ENCODE results near the gene CMC2. TPM values are rescaled to one million over a fixed set of nuclear protein-coding genes. Genes with fewer than 3 reads are reported as not detected.

Gene CMC2
- total RNA-seq, 2 experiments from 2014 or later: 89.1 to 99.8 TPM

GRCh38 chr16:80984124-80984892 lies 22.4 kb downstream of the CMC2 start:
- Histone ChIP-seq H2AFZ (ENCODE audit: low read length) (no peak overlapping the region), H3K4me3 (ENCODE audit: low read depth, low read length, poor library complexity, severe bottlenecking) (no peak overlapping the region), H3K9me2 (ENCODE audit: insufficient read depth, low read length) (no peaks in the 10 kb centered on the region), H3K36me3 (ENCODE audit: insufficient read depth, low read length) (peaks cover 25% of the 10 kb centered on the region), H3K9me3 (ENCODE audit: low read length) (no peaks in the 10 kb centered on the region), H3K4me2 (ENCODE audit: low read length) (no peak overlapping the region), H3K4me1 (ENCODE audit: insufficient read depth, low read length, poor library complexity, severe bottlenecking) (no peaks in the 10 kb centered on the region), H3K79me2 (ENCODE audit: insufficient read depth, low read depth, low read length) (peaks cover 6% of the 10 kb centered on the region; the same call in 1 of the 2 replicates), H4K20me1 (ENCODE audit: insufficient read depth, low read length) (peaks cover 4% of the 10 kb centered on the region; the same call in 1 of the 2 replicates), H3K27ac (ENCODE audit: low read depth, low read length, poor library complexity, severe bottlenecking) (no peak overlapping the region)
- intact Hi-C loops (cut with micrococcal nuclease; ENCODE audit: unreplicated experiment): no loop called here
- ChIA-PET POLR2A (interaction anchor here (1.1 kb wide), 1 partner anchor 58 kb away, joined by 3 read pairs; no protein-coding TSS in a partner anchor), CTCF (ENCODE audit: unreplicated experiment) (no interaction called here)
- TF ChIP-seq CTCF (conservative IDR thresholded peaks at IDR 0.05; ENCODE audit: low read length) (no peak), EZH2phosphoT487 (IDR thresholded peaks at IDR 0.05; ENCODE audit: borderline replicate concordance, low read depth, low read length) (no peak)
- BruUV-seq (replicated peaks): no TSS peak
- no peak for DNase-seq (ENCODE audit: low spot score)

GRCh38 chr16:80982646-80983045 lies 24.0 kb downstream of the CMC2 start:
- intact Hi-C loops (cut with micrococcal nuclease; ENCODE audit: unreplicated experiment): no loop called here
- H3K4me2 ChIP-seq (ENCODE audit: low read length): no peak overlapping the region
- no peak overlapping the region for H3K27ac ChIP-seq (ENCODE audit: low read depth, low read length, poor library complexity, severe bottlenecking)
- H2AFZ ChIP-seq (ENCODE audit: low read length): no peak overlapping the region
- H4K20me1 ChIP-seq (ENCODE audit: insufficient read depth, low read length): peaks cover 4% of the 10 kb centered on the region; the same call in 1 of the 2 replicates
- H3K36me3 ChIP-seq (ENCODE audit: insufficient read depth, low read length): peaks cover 35% of the 10 kb centered on the region
- H3K79me2 ChIP-seq (ENCODE audit: insufficient read depth, low read depth, low read length): no peaks in the 10 kb centered on the region
- BruUV-seq (replicated peaks): no TSS peak
- H3K9me2 ChIP-seq (ENCODE audit: insufficient read depth, low read length): no peaks in the 10 kb centered on the region
- CTCF ChIA-PET (ENCODE audit: unreplicated experiment): no interaction called here
- H3K4me3 ChIP-seq (ENCODE audit: low read depth, low read length, poor library complexity, severe bottlenecking): no peak overlapping the region
- no peak for DNase-seq (ENCODE audit: low spot score)
- POLR2A ChIA-PET: no interaction called here
- TF ChIP-seq CTCF (conservative IDR thresholded peaks at IDR 0.05; ENCODE audit: low read length): no peak
- no peak for TF ChIP-seq EZH2phosphoT487 (IDR thresholded peaks at IDR 0.05; ENCODE audit: borderline replicate concordance, low read depth, low read length)
- no peaks in the 10 kb centered on the region for H3K9me3 ChIP-seq (ENCODE audit: low read length)
- no peaks in the 10 kb centered on the region for H3K4me1 ChIP-seq (ENCODE audit: insufficient read depth, low read length, poor library complexity, severe bottlenecking)

GRCh38 chr16:80981103-80981502 lies 25.6 kb downstream of the CMC2 start:
- ChIA-PET CTCF (ENCODE audit: unreplicated experiment) (no interaction called here), POLR2A (interaction anchor here (0.5 to 1.1 kb wide), 3 partner anchors 12 to 1808 kb away, joined by 4 to 5 read pairs (median 4); no protein-coding TSS in a partner anchor)
- TF ChIP-seq CTCF (conservative IDR thresholded peaks at IDR 0.05; ENCODE audit: low read length) (no peak), EZH2phosphoT487 (IDR thresholded peaks at IDR 0.05; ENCODE audit: borderline replicate concordance, low read depth, low read length) (no peak)
- intact Hi-C loops (cut with micrococcal nuclease; ENCODE audit: unreplicated experiment): no loop called here
- no TSS peak for BruUV-seq (replicated peaks)
- H3K79me2 ChIP-seq (ENCODE audit: insufficient read depth, low read depth, low read length): no peaks in the 10 kb centered on the region
- no peaks in the 10 kb centered on the region for H3K9me3 ChIP-seq (ENCODE audit: low read length)
- H3K4me2 ChIP-seq (ENCODE audit: low read length): no peak overlapping the region
- no peak overlapping the region for H3K27ac ChIP-seq (ENCODE audit: low read depth, low read length, poor library complexity, severe bottlenecking)
- no peaks in the 10 kb centered on the region for H3K9me2 ChIP-seq (ENCODE audit: insufficient read depth, low read length)
- peaks cover 4% of the 10 kb centered on the region; the same call in 1 of the 2 replicates for H4K20me1 ChIP-seq (ENCODE audit: insufficient read depth, low read length)
- DNase-seq (ENCODE audit: low spot score): no peak
- no peaks in the 10 kb centered on the region for H3K4me1 ChIP-seq (ENCODE audit: insufficient read depth, low read length, poor library complexity, severe bottlenecking)
- H2AFZ ChIP-seq (ENCODE audit: low read length): no peak overlapping the region
- no peak overlapping the region for H3K4me3 ChIP-seq (ENCODE audit: low read depth, low read length, poor library complexity, severe bottlenecking)
- H3K36me3 ChIP-seq (ENCODE audit: insufficient read depth, low read length): peaks cover 41% of the 10 kb centered on the region

Data from OCI-LY7 (cell line).